Tibial nerve (tissue), 4 donors: ENCODE measurements around the gene PGPEP1.

ENCODE experiments used
- CTCF ChIP-seq, 5 experiments: fragments of 200-600 bp in 3 of 5; fragments of 450-650 bp in 2 of 5; sonication (generic) in 3 of 5; IDR thresholded peaks; one replicate each; pipeline ENCODE4 v1.5.1; 2016 to 2019; ENCODE audit warnings: antibody characterized with exemption in 5 of 5, mild to moderate bottlenecking in 3 of 5, moderate library complexity in 2 of 5
- EP300 ChIP-seq, 2 donors: sonication (generic); formaldehyde crosslinking; IDR thresholded peaks; one replicate each; pipeline ENCODE4 v1.6.1; 2017; ENCODE audit warnings: antibody characterized with exemption in 2 of 2, mild to moderate bottlenecking in 1 of 2
- POLR2A ChIP-seq, 2 donors: fragments of 450-650 bp; IDR thresholded peaks; one replicate each; pipeline ENCODE4 v1.6.1; 2017; ENCODE audit warnings: antibody characterized with exemption in 2 of 2, mild to moderate bottlenecking in 2 of 2, moderate library complexity in 2 of 2

- TF ChIP-seq EP300 (IDR thresholded peaks at IDR 0.05) (no peak), POLR2A (IDR thresholded peaks at IDR 0.05) (no peak), CTCF (IDR thresholded peaks at IDR 0.05) (no peak)
Observed at GRCh38 chr19:18388960-18389725, 48.7 kb downstream of the PGPEP1 start.
